HG03064 (cell line): ENCODE measurements around the gene RPL10.

ENCODE experiments used
- ATAC-seq: cut with Tn5 transposase; IDR thresholded peaks from one replicate; pipeline ENCODE4 v1.9.1; 2021; ENCODE audit warnings: low read depth; ENCODE audit not compliant: unreplicated experiment

The RPL10 gene

DNA sequence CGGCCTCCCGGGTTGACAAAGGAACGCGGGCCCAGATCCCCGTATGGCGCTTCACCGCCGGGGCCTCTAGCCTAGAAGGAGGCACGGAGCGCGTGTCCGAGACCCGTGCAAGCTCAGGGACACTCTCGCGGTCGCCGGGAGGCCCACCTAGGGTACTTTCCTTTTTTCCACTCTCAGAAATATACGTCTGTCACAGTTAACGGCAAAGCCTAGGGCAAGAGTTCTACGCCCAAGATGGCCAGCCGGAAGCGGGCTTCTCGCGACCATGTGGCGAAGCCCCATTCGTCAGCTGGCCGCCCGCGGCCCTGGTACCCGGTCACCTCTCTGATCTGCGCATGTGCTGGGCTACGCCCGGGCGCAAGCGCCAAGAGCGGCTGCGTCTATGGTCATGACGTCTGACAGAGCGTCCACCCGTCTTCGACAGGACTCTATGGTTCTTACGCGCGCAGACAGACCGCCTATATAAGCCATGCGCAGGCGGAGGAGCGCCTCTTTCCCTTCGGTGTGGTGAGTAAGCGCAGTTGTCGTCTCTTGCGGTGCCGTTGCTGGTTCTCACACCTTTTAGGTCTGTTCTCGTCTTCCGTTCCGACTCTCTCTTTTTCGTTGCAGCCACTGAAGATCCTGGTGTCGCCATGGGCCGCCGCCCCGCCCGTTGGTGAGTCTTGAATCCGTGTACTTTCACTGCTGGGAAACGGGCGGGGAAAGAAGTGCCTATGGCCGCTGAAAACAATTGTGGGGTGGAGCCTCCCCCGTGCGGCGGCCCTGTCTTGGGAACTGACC, at the start of gene RPL10:
Gene RPL10, plus strand, starts transcription at position 490 of the 780 bp plus-strand sequence. Its CDS starts 143 bp downstream, at position 633.
- peak; percentile 52 for ATAC-seq

DNA sequence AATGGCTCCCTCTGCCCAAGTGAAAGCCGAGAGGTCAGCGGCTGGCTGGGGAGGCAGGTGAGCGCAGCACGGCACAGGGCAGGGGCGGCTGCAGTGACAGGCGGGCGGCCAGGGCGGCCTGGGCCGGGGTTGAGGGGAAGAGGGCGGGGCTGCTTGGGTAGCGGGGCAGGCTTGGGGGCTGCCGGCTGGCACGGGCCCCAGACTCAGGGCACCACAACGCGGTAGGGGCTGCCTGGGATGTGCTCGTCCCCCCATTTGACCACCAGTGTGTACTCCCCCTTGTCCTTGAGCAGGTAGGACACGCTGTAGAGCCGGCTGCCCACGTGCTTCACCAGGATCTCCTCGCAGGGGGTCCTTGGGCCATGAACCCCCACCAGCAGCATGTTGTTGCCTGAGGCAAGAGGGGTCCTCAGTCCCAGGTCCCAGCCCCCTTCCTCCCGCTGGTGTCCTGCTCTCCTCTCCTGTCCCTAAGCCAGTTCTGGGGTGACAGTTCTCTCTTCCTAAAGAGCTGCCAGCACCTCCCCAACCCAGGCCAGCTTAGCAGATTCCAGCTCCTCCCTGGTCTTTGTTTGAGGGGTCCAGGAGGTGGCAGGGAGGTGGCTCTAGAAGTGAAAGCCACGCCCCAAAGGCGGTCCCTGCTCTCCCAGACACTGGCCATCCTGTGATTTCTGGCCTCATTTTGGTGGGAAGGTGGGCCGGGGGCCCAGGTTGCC, 49.4 kb upstream of the RPL10 start:
- ATAC-seq: no peak

DNA sequence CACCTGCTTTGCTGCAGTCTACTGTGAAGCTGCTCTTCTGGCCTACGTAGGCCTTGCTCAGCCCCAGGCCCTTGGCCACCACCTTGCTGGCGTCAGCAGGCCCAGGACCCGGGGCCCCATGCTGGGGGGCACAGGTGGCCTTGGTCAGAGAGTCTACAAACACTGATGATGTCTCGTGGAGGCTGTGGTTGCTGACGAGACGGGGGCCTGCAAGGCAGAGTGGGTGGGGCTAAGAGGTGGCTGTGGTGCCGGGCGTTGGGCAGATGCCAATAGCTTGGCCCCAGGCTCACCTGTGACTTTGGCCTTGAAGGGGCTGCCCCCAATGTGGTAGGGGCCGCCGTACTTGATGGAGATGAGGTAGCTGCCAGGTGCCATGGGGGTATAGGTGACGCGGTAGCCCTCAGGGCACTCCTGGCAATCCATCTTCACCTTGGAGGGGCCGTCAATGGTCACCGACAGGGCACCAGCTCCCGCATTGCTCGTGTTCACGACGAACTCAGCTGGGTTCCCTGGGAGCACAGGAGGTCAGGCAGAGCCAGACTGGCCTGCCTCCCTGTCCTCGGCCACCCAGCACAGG, 48.7 kb upstream of the RPL10 start:
- ATAC-seq: no peak

DNA sequence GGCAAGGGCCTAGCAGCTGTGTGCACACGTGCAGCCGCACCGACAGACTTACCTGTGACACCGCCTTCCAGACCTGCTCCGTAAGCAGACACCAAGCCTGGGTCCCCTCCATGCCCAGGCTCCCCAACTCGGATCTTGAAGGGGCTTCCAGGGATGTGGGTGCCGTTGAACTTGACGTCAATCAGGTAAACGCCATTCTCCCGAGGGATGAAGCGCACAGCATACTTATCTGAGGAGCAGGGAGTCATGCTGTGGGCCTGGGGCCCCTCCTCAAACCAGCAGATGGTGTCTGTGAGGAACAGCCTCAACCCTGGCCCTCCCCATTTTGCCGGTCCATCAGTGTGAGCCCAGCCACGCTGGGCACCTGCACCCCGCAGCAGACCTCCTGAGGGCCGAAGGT, 48.2 kb upstream of the RPL10 start:
- no peak for ATAC-seq

DNA sequence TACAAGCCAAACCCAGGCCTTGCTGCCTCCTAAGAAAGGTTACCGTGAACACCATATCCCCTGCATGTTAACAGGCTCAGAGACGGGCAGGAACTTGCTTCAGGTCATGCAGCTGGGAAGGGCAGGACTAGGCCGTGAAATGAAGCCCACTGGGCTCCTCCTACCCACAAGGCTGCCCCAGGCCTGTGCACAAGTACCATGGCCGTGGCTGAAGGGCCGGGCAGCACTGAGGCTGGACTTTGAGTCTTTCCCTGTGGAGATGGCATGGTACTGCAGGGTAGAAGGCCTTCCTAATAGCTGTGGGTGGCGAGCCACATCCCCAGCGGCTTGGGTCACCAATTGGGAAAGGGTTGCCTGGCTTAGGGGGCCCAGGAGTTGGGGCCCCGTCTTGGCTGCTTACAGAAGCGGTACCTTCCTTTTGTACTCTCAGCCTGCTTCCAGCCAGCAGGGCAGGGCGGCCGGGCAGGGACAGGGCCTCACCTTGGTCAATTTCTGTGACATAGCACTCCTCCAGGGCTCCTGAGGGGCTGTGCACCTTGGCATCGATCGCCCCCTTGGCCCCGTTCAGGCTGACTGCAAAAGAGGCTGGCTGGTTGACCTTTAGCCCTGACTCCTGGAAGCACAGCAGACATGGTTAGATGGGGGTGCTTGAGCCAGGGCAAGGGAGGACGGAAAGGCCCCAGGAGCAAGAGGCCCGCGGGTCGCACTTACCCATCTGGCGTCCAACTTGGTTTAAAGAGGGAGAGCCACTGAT, 47.6 kb upstream of the RPL10 start:
- no peak for ATAC-seq

DNA sequence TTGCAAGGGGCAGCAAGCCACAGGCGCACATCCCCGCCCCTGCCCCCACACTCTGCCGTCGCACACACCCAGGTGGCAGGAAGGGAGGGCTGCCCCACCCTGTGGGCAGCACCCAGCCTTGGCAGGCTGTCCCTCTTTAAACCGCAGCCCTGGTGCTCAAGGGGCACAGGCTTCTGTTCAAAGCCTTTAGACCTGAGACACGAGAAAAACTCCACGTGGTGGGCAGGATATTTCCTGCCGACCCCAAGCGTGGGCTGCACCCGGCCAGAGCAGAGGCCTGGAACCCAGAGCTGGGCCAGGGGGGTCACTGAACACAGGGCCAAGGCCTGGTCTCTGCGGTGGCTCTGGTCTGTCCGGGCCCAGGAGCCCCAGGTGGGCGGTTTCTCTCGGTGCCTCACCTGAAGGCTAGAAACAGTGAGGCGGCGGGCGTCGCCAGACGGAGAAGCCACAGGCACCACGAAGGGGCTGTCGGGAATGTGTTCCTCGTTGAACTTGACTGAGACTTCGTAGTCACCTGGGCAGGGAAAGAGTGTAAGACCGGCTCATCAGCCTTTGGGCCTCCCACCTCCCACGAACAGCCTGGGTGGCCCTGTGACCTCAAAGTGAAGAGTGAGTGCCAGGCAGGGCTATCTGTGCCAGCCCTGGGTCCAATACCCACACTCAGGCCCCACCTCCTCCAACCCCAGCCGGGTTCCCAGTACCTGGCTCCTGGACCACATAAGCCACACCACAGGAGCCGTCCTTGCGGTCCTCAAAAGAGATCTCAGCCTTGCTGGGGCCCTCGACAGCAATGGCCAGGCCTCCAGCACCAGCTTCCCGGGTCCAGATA, 46.8 kb upstream of the RPL10 start:
- ATAC-seq: no peak

DNA sequence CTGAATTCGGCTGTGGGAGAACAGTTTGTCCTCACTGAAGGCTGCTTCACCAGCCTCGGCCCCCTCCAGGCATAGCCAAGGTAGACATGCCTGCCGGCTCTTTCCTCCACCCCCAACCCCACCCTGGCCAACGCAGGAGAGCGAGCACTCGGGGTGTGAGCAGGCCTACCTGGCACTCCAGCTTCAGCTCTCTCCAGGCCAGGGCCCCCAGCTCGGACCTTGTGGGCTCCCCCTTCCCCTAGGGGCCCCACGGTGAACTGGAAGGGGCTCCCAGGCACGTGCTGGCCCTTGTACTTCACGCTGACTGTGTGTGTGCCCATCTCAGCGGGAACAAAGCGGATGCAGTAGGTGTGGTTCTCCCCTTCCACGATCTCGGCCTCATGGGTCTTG, 46.2 kb upstream of the RPL10 start:
- ATAC-seq: no peak

DNA sequence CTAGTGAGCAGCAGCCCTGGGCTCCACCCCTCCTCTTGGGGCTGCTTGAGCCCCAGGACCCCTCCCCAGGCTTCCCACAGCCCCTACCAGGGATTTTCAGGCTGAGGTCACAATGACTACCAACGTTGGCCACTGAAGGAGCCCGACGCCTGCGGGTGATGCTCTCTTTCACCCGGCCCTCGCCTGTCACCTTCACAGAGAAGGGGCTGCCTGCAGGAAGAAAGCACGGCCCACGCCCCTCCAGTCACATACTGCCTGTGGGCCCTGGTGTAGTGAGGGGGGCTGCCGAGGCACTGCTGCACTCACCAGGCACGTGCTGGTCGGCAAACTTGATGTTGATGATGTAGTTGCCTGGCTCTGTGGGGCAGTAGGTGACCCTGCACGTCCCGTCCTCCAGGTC, 45.7 kb upstream of the RPL10 start:
- ATAC-seq: no peak

DNA sequence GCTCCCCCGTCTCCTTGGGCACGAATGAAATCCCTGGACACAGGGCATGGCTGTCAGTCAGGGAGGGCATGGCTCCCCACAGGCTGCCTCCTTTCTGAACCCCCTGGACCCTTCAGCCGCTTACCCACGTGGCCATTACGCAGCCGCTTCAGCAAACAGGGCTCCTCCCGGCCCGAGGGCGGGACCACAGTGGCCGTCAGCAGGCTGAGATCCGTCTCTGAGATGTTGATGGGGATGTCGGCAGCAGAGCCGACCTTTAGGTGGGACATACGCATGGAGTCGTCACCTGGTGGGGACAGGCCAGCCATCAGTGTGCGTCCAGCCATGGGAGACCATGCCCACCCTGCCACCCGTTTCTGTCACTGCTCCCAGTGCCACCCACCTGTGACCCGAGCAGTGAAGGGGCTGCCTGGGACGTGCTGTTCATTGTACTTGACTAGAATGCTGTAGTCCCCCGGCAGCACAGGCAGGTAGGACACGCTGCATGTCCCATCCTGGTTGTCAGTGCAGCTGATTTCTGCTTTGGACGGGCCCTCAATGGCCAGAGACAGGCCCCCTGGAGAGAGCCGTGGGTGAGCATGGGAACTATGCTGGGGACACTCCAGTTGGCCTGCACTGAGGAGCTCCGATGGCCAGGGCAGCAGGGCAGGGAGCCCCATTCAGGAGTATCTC, 44.9 kb upstream of the RPL10 start:
- no peak for ATAC-seq

DNA sequence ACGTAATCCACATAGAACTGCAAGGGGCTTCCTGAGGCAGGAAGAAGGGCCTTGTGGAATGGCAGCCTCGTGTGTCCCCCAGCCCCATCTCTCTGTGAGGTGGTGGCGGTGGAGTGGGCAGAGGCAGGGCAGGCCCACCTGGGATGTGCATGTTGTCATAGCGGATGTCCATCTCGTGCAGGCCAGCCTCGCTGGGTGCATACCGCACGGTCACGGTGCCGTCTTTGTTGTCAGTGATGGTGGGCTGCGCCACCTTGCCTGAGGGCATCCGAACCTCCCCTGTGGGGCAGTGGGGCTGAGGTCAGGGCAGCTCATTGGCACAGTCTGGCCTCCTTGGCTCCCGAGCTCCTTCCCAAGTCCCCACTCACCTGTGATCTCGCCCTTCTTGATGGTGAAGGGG, 44.2 kb upstream of the RPL10 start:
- ATAC-seq: no peak

DNA sequence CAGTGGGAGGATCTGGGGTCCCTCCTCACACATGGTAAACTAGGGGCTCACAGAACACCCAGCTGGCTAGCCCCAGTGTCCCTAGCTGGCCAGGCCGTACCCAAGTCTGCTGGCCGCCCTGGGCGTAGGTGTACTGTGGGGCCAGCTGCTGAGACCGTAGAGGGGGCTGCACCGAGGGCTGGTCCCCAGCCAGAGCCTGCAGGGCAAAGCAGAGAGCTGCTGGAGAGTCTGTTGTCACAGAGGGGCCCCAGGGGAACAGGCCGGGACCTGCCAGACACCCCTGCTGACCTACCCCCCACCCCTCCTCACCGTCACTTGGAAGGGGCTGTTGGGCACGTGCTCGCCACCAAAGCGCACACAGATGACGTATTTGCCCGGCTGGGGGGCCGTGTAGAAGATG, 43.7 kb upstream of the RPL10 start:
- ATAC-seq: no peak

DNA sequence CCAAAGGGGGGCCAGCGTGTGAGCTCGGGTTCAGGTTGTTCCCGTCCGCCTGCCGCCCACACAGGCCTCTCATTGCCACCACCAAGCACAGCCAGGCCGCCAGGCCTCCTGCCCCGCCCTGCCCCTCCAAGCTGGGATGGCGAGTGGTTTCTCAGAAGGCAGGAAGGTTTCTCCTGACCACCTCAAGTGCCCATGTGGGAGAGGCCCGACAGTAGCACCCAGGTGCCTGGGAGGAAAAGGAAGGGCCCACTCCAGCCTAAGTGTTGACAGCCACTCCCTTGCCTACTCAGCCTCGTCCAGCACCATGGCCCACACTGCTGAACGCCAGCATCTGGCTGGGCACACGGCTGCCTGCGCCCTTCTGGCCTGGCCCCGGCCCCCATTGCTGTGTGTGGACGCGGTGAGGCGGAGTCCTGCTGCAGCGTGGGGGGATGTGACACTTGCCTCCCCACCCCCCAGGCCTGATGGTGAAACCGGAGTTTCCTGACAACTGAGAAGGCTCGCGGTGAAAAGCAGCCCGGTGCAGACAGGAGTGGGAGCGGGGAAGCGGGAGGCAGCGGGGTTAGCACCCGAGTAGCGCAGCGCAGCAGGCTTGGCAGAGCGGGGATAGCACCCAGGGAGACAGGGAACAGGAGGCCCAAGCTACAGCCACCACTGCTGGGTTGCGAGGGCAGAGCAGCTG, 42.9 kb upstream of the RPL10 start:
- no peak for ATAC-seq

DNA sequence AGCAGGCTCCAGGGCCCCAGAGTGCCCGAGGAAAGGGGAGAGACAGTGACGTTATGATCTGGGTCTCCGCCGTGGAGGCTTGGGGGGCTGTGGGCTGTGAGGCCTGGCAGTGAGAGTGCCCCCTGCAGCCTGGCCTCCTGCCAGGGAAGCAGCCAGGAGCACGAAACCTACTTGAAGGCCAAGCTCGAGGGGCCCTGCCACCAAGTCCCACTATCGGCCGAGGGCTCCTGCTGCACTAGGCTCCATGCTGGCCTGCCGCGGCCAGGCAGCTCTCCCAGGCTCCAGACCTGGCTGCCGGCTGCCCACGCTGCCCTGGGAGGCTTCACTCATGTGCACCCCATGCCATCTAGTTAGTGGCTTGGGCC, 42.4 kb upstream of the RPL10 start:
- ATAC-seq: no peak

DNA sequence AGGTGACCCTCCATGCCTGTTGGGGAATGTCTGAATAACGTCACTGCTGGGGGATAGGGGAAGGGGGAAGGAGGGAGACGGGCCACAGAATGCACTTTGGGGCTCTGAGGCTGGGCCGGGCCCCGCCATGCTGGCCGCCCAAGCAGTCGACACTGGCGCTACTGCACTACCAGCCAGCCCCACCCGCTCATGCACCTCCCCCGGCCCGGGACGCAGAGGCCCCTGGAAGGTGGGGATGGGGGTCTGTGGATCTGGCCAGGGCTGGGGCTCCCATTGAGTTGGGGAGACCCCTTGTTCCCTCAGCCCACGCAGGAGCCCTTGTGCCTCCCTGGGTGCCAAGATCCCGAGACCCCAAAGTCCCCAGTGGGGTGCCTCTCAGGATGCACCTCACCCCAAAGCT, 41.6 kb upstream of the RPL10 start:
- no peak for ATAC-seq

DNA sequence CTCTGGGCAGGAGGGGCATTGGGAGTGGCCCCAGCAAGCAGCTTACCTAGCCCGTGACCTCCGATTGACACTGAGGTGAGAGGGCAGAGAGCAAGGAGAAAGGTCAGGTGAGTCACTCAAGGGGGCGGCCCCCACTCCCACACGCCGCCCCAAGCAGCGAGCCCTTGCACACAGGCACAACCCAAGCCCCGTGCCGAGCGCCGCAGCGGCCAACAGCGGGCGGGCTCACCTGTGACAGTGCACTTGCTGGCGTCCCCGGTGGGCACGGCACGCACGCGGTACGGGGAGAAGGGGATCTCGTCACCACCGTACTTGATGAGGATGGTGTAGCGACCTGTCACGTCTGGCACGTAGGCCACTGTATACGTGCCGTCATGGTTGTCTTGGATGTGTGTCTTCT, 41.0 kb upstream of the RPL10 start:
- ATAC-seq: no peak

DNA sequence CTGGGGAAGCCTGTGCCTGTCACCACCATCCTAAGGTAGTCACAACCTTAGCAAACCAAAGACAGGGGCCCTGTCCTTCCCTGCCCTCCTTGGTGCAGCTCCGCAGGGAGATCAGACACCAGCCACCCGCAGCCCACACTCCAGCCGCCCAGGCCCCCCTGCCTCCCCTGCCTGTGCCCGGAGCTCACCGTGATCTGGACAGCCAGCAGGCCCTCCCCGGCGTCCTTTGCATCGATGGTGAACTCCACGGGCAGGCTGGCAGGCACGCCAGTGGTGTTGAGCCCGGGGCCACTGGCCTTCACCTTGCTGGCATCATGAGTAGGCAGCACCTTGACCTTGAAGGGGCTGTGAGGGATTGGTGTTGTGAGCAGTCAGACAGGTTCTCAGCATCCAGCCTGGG, 40.2 kb upstream of the RPL10 start:
- ATAC-seq: no peak

DNA sequence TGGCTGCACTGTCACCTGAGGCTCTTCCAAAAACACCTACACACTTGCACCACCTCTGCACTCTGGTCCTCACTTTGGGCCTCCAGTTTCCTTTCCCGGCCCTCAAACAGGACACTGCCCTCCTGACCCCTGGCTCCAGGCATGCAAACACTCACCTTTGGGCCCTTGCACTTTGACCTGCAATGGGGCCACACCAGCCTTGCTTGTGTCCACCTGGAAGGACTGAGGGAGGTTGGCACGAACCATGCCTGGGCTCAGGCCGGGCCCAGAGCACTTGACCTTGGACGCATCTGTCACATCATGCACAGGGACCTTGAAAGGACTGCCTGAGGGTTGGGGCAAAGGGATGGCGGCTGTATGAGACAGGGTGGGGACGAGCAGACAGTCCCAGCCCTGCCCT, 39.3 kb upstream of the RPL10 start:
- no peak for ATAC-seq

DNA sequence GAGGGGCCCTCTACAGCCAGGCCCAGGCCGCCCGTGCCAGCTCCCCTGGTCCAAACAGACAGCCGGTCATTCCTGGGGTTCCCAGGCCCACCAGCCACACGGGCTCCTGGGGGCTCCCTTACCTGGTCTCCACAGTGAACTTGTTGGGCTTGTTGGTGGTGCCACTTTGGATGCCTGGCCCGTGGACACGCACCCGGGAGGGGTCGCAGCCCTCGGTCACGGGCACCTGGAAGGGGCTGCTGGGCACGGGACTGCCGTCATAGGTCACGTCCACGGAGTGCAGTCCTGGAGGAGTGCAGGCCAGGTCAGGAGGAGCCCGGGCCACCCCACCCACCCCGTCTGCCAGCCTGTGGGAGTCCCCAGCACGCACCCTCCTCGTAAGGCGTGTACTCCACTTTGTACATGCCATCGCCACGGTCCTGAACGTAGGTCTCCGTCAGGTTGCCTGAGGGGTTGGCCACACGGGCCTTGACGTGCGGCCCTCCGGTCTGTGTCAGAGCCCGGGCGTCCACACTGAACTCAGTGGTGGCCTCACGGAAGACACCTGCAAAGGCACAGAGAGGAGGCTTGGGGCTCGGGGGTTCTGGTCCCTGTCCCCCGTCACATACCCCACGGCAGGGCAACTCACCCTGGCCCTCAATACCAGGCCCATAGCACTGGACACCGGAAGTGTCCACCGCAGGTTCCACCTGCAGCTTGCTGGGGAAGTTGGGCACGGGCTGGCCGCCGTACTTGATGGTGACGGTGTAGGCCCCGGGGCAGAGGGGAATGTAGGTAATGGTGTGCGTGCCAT, 38.6 kb upstream of the RPL10 start:
- ATAC-seq: no peak
